ENCODE measurements around the gene CKS1B. TPM values are rescaled to one million over a fixed set of nuclear protein-coding genes. Genes with fewer than 3 reads are reported as not detected.

CKS1B gene
- total and polyA plus RNA-seq, 9 of the 15 experiments (the other 6 are each of a cell fraction or from before 2014, with no cell fraction given): 215 to 1,103 (median 460) TPM

- TF ChIP-seq, protein P1, sequence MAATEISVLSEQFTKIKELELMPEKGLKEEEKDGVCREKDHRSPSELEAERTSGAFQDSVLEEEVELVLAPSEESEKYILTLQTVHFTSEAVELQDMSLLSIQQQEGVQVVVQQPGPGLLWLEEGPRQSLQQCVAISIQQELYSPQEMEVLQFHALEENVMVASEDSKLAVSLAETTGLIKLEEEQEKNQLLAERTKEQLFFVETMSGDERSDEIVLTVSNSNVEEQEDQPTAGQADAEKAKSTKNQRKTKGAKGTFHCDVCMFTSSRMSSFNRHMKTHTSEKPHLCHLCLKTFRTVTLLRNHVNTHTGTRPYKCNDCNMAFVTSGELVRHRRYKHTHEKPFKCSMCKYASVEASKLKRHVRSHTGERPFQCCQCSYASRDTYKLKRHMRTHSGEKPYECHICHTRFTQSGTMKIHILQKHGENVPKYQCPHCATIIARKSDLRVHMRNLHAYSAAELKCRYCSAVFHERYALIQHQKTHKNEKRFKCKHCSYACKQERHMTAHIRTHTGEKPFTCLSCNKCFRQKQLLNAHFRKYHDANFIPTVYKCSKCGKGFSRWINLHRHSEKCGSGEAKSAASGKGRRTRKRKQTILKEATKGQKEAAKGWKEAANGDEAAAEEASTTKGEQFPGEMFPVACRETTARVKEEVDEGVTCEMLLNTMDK (IDR thresholded peaks at IDR 0.05; ENCODE audit: borderline replicate concordance, insufficient read depth, low read depth, low read length, poor library complexity, severe bottlenecking): no peak
- TF ChIP-seq KDM4B (IDR thresholded peaks at IDR 0.05; ENCODE audit: borderline replicate concordance in 2 of 2, low read depth in 1 of 2) (no peak), CAMTA2 (CRISPR knock-in tag; conservative IDR thresholded peaks at IDR 0.05) (no peak), ZNF124 (CRISPR knock-in tag; IDR thresholded peaks at IDR 0.05) (no peak), ZBTB7A (IDR thresholded peaks at IDR 0.05; ENCODE audit: borderline replicate concordance, control insufficient read depth, low read depth, low read length) (peak; percentile 86), DACH1 (IDR thresholded peaks at IDR 0.05; ENCODE audit: partially characterized antibody) (no peak), MCM2 (IDR thresholded peaks at IDR 0.05; ENCODE audit: low read depth) (no peak), GTF2A2 (tag; IDR thresholded peaks at IDR 0.05) (no peak), EZH2 (IDR thresholded peaks at IDR 0.05; ENCODE audit: borderline replicate concordance, low read depth, low read length) (no peak), ZNF717 (CRISPR knock-in tag; IDR thresholded peaks at IDR 0.05) (no peak), NRF1 (conservative IDR thresholded peaks at IDR 0.05 in 1 of 2, IDR thresholded peaks at IDR 0.05 in 1 of 2) (peak in 1 of 2 experiments; percentile 36; a peak in 1 of 4 replicates), U2AF1 (optimal IDR thresholded peaks at IDR 0.05; ENCODE audit: low read depth, low read length) (no peak), SMAD3 (CRISPR knock-in tag; conservative IDR thresholded peaks at IDR 0.05) (no peak), HDAC6 (IDR thresholded peaks at IDR 0.05; ENCODE audit: low read depth, low read length) (no peak), NR2C1 (IDR thresholded peaks at IDR 0.05) (no peak), NR2C1 (tag; IDR thresholded peaks at IDR 0.05) (no peak), PML (IDR thresholded peaks at IDR 0.05; ENCODE audit: low read length) (0 out of 2 replicates have a peak, but pooled peaks have one; percentile 9), ZNF668 (CRISPR knock-in tag; IDR thresholded peaks at IDR 0.05) (no peak), NR3C1 (CRISPR knock-in tag; IDR thresholded peaks at IDR 0.05) (no peak), HDAC8 (tag; IDR thresholded peaks at IDR 0.05) (no peak), ESRRB (CRISPR knock-in tag; IDR thresholded peaks at IDR 0.05; ENCODE audit: borderline replicate concordance) (no peak), ZNF133 (CRISPR knock-in tag; IDR thresholded peaks at IDR 0.05) (no peak), ZNF449 (CRISPR knock-in tag; IDR thresholded peaks at IDR 0.05) (no peak), ZNF639 (CRISPR knock-in tag; conservative IDR thresholded peaks at IDR 0.05 in 1 of 2, IDR thresholded peaks at IDR 0.05 in 1 of 2) (no peak)
Observed at GRCh38 chr1:155003227-155003765, 28.8 kb downstream of the CKS1B start (continued).
